B cell (primary cell): ENCODE measurements around the gene ZSCAN4. TPM values are rescaled to one million over a fixed set of nuclear protein-coding genes. Genes with fewer than 3 reads are reported as not detected.

Experiments used
- ATAC-seq: fragments of 200-7000 bp; cut with Tn5 transposase; one replicate; pipeline ENCODE4 v1.10.0; 2021; ENCODE audit warnings: low read depth, mild to moderate bottlenecking, moderate number of reproducible peaks, moderate library complexity
- CTCF ChIA-PET: fragments of 350-600 bp; sonication (Branson Sonifier 250); formaldehyde crosslinking; loops from one replicate; lab custom pipeline; 2021; ENCODE audit warnings: antibody characterized with exemption, inconsistent platforms; lab: Charles Lee
- POLR2A ChIA-PET: fragments of 350-600 bp; sonication (Branson Sonifier 250); formaldehyde crosslinking; loops from one replicate; lab custom pipeline; 2021; ENCODE audit warnings: antibody characterized with exemption; lab: Charles Lee
- DNase-seq: peaks from one replicate; pipeline ENCODE4 v3.0.0; 2013
- H2AFZ ChIP-seq: 2 replicates; pipeline ENCODE4 v1.6.1; 2012; ENCODE audit warnings: mild to moderate bottlenecking, low read depth, low read length; ENCODE audit not compliant: insufficient read depth, poor library complexity, severe bottlenecking
- H3K27ac ChIP-seq, 2 donors: 1 replicate in 1 of 2; 2 replicates in 1 of 2; pipeline ENCODE4 v1.5.1; 2012 to 2013; ENCODE audit warnings: low read length in 2 of 2, mild to moderate bottlenecking in 2 of 2, moderate library complexity in 1 of 2
- H3K27me3 ChIP-seq, 4 experiments: fragments of 200-600 bp in 1 of 4; sonication (generic) in 1 of 4; replicated peaks in 1 of 4; 1 replicate in 2 of 4; 2 replicates in 2 of 4; pipeline versions ENCODE4 v1.6.1 to v1.7.0; 2013 to 2016; ENCODE audit warnings: low read length in 3 of 4, mild to moderate bottlenecking in 2 of 4, mixed read lengths in 1 of 4, moderate library complexity in 1 of 4; ENCODE audit not compliant: insufficient read depth in 4 of 4, control insufficient read depth in 3 of 4; ENCODE audit errors: control extremely low read depth in 1 of 4
- H3K36me3 ChIP-seq, 2 experiments: replicated peaks in 1 of 2; 1 replicate in 1 of 2; 2 replicates in 1 of 2; pipeline versions ENCODE4 v1.6.1 to v1.7.1; 2013; ENCODE audit warnings: low read length in 1 of 2; ENCODE audit not compliant: insufficient read depth in 2 of 2, control insufficient read depth in 1 of 2; ENCODE audit errors: control extremely low read depth in 1 of 2, extremely low read depth in 1 of 2
- H3K4me1 ChIP-seq, 2 donors: fragments of 200-600 bp in 1 of 2; sonication (generic) in 1 of 2; 1 replicate in 1 of 2; 2 replicates in 1 of 2; pipeline versions ENCODE4 v1.5.1 to v1.6.1; 2013 to 2017; ENCODE audit warnings: low read length in 2 of 2; ENCODE audit not compliant: control insufficient read depth in 2 of 2, insufficient read depth in 2 of 2
- H3K4me2 ChIP-seq: replicated peaks from 2 replicates; pipeline ENCODE3; 2012; ENCODE audit warnings: mild to moderate bottlenecking, low read depth, low read length; ENCODE audit not compliant: poor library complexity, severe bottlenecking
- H3K4me3 ChIP-seq, 5 experiments: fragments of 200-600 bp in 1 of 5; sonication (generic) in 1 of 5; 1 replicate in 3 of 5; 2 replicates in 2 of 5; pipeline versions ENCODE4 v1.5.1 to v1.7.0; 2011 to 2016; ENCODE audit warnings: low read length in 4 of 5, mild to moderate bottlenecking in 4 of 5, low read depth in 2 of 5, control low read depth in 1 of 5, moderate library complexity in 1 of 5; ENCODE audit not compliant: insufficient read depth in 1 of 5; ENCODE audit errors: control extremely low read depth in 1 of 5, extremely low read depth in 1 of 5
- H3K79me2 ChIP-seq: fragments of 200-600 bp; sonication (generic); one replicate; pipeline ENCODE4 v1.6.0; 2016; ENCODE audit warnings: low read length; ENCODE audit not compliant: control insufficient read depth, insufficient read depth
- H3K9ac ChIP-seq: fragments of 200-600 bp; sonication (generic); 2 replicates; pipeline ENCODE4 v1.6.1; 2017; ENCODE audit warnings: mild to moderate bottlenecking, low read length, moderate library complexity
- H3K9me3 ChIP-seq, 3 donors: one replicate each; pipeline versions ENCODE4 v1.6.1 to v1.7.1; 2013; ENCODE audit warnings: low read length in 2 of 3; ENCODE audit not compliant: control insufficient read depth in 2 of 3, insufficient read depth in 1 of 3; ENCODE audit errors: control extremely low read depth in 1 of 3
- H4K20me1 ChIP-seq: 2 replicates; pipeline ENCODE4 v1.6.0; 2012; ENCODE audit warnings: mild to moderate bottlenecking, low read length; ENCODE audit not compliant: insufficient read depth, control insufficient read depth, poor library complexity, severe bottlenecking
- H3K27ac Mint-ChIP-seq: one replicate; pipeline ENCODE4 v1.8.0; 2021; ENCODE audit warnings: mixed read lengths
- H3K27me3 Mint-ChIP-seq: one replicate; pipeline ENCODE4 v1.8.0; 2021; ENCODE audit warnings: mixed read lengths
- H3K4me1 Mint-ChIP-seq: one replicate; pipeline ENCODE4 v1.8.0; 2021; ENCODE audit warnings: mixed read lengths
- H3K4me3 Mint-ChIP-seq: one replicate; pipeline ENCODE4 v1.8.0; 2021; ENCODE audit warnings: mixed read lengths
- H3K9me3 Mint-ChIP-seq: one replicate; pipeline ENCODE4 v1.8.0; 2022; ENCODE audit warnings: mixed read lengths; ENCODE audit not compliant: insufficient read depth
- CTCF ChIP-seq: fragments of 200-600 bp; IDR thresholded peaks from one replicate; pipeline ENCODE4 v1.8.0; 2022; ENCODE audit warnings: antibody characterized with exemption, mild to moderate bottlenecking
- EZH2 ChIP-seq: IDR thresholded peaks from 2 replicates; pipeline ENCODE4 v1.6.1; 2012; ENCODE audit warnings: borderline replicate concordance, low read depth, mild to moderate bottlenecking, moderate library complexity, low read length; ENCODE audit not compliant: insufficient read depth, poor library complexity, severe bottlenecking
- intact Hi-C: fragments of 100-400 bp; cut with micrococcal nuclease; formaldehyde crosslinking; loops from one replicate; pipeline ENCODE4 v1.10.0; 2022
- polyA plus RNA-seq: library from polyadenylated mRNA; depleted of rRNA; stranded (reverse); fragments of >200 nt; gene quantifications from 2 replicates; pipeline ENCODE4 v1.2.3, GENCODE V29; 2012
- total RNA-seq, 2 donors: library from RNA; stranded (reverse); fragments of 120-200 nt in 1 of 2; gene quantifications; 1 replicate in 1 of 2; 2 replicates in 1 of 2; pipeline versions ENCODE4 v1.2.3 to v1.2.4, GENCODE V29; 2013 to 2022

ZSCAN4 gene
- total and polyA plus RNA-seq, 2 donors (not counting 1 experiment from before 2014, with no cell fraction given): not detected

- Histone ChIP-seq H3K27ac (no peak overlapping the region), H3K36me3 (peaks cover 18 to 47% of the 10 kb centered on the region in 2 experiments), H3K9ac (no peak overlapping the region), H4K20me1 (no peaks in the 10 kb centered on the region), H3K79me2 (peaks cover 27% of the 10 kb centered on the region), H3K4me2 (no peak overlapping the region), H3K27me3 (no peaks in the 10 kb centered on the region), H3K4me1 (no peaks in the 10 kb centered on the region), H2AFZ (no peak overlapping the region), H3K9me3 (peaks cover 10 to 70% (median 62%) of the 10 kb centered on the region in 3 donors), H3K4me3 (no peak overlapping the region)
- H3K4me3 Mint-ChIP-seq: no peak overlapping the region
- DNase-seq: no peak
- peaks cover 27% of the 10 kb centered on the region for H3K9me3 Mint-ChIP-seq
- H3K27me3 Mint-ChIP-seq: no peaks in the 10 kb centered on the region
- no peak overlapping the region for H3K27ac Mint-ChIP-seq
- peaks cover 7% of the 10 kb centered on the region for H3K4me1 Mint-ChIP-seq
- no peak for ATAC-seq
- TF ChIP-seq CTCF (no peak), EZH2 (no peak)
- ChIA-PET POLR2A (no interaction called here), CTCF (interaction anchor here (0.7 kb wide), 2 partner anchors 9 to 904 kb away, joined by 3 read pairs; no protein-coding TSS in a partner anchor)
- intact Hi-C loops: no loop called here
These were observed 45.6 kb upstream of the ZSCAN4 start for GRCh38 chr19:57623091-57623490.
